Measurements from ENCODE around the gene CATSPERZ. TPM values are rescaled to one million over a fixed set of nuclear protein-coding genes. Genes with fewer than 3 reads are reported as not detected.

The CATSPERZ gene
- total and polyA plus RNA-seq, 2 experiments from 2014 or later, result 0.46 TPM; not detected in 1

GRCh38 chr11:64251753-64252002, 48.5 kb upstream of the CATSPERZ start:
- H4K20me1 ChIP-seq (ENCODE audit: insufficient read depth, poor library complexity, severe bottlenecking), result peaks cover 5% of the 10 kb centered on the region
- DNase-seq (ENCODE audit: low spot score), result no peak
- TF ChIP-seq, protein P1, sequence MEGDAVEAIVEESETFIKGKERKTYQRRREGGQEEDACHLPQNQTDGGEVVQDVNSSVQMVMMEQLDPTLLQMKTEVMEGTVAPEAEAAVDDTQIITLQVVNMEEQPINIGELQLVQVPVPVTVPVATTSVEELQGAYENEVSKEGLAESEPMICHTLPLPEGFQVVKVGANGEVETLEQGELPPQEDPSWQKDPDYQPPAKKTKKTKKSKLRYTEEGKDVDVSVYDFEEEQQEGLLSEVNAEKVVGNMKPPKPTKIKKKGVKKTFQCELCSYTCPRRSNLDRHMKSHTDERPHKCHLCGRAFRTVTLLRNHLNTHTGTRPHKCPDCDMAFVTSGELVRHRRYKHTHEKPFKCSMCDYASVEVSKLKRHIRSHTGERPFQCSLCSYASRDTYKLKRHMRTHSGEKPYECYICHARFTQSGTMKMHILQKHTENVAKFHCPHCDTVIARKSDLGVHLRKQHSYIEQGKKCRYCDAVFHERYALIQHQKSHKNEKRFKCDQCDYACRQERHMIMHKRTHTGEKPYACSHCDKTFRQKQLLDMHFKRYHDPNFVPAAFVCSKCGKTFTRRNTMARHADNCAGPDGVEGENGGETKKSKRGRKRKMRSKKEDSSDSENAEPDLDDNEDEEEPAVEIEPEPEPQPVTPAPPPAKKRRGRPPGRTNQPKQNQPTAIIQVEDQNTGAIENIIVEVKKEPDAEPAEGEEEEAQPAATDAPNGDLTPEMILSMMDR (IDR thresholded peaks at IDR 0.05; ENCODE audit: poor library complexity), result no peak
- no peak for TF ChIP-seq EZH2 (IDR thresholded peaks at IDR 0.05; ENCODE audit: borderline replicate concordance)
- no peak for TF ChIP-seq EZH2phosphoT487 (IDR thresholded peaks at IDR 0.05; ENCODE audit: low read depth, severe bottlenecking, unreplicated experiment)
- peaks cover 21% of the 10 kb centered on the region for H3K4me1 ChIP-seq (ENCODE audit: insufficient read depth)
- 1% methylated on average over 17 of the region's 18 CpGs for WGBS (ENCODE audit: low lambda C conversion rate, missing lambda C conversion rate)
- H3K27me3 ChIP-seq, result no peaks in the 10 kb centered on the region
- H3K9me2 ChIP-seq (replicated peaks; ENCODE audit: insufficient read depth), result no peaks in the 10 kb centered on the region
- peak overlapping the region; percentile 74 for H2AFZ ChIP-seq
- H3K36me3 ChIP-seq (replicated peaks; ENCODE audit: insufficient read depth, low read depth), result no peaks in the 10 kb centered on the region
- H3K4me2 ChIP-seq, result peak overlapping the region; percentile 99
- peaks cover 16% of the 10 kb centered on the region for H3K79me2 ChIP-seq
- H3K9me3 ChIP-seq (ENCODE audit: low read depth), result no peaks in the 10 kb centered on the region
- H3K27ac ChIP-seq, result peak overlapping the region; percentile 69
- H3K4me3 ChIP-seq, result peak overlapping the region; percentile 82

GRCh38 chr11:64252003-64252872, 47.9 kb upstream of the CATSPERZ start:
- DNase-seq (ENCODE audit: low spot score), result peak; percentile 75
- 10% methylated on average over 17 of the region's 23 CpGs for WGBS (ENCODE audit: low lambda C conversion rate, missing lambda C conversion rate)
- peak overlapping the region; percentile 74 for H2AFZ ChIP-seq

GRCh38 chr11:64253043-64253442, 47.1 kb upstream of the CATSPERZ start:
- Histone ChIP-seq H4K20me1 (ENCODE audit: insufficient read depth, poor library complexity, severe bottlenecking) (peaks cover 5% of the 10 kb centered on the region), H3K4me1 (ENCODE audit: insufficient read depth) (peaks cover 16% of the 10 kb centered on the region), H3K27me3 (no peaks in the 10 kb centered on the region), H3K27ac (no peak overlapping the region), H3K4me2 (peak overlapping the region; percentile 99), H2AFZ (no peak overlapping the region), H3K9me3 (ENCODE audit: low read depth) (no peaks in the 10 kb centered on the region), H3K9me2 (replicated peaks; ENCODE audit: insufficient read depth) (no peaks in the 10 kb centered on the region), H3K4me3 (no peak overlapping the region), H3K79me2 (peaks cover 16% of the 10 kb centered on the region), H3K36me3 (replicated peaks; ENCODE audit: insufficient read depth, low read depth) (no peaks in the 10 kb centered on the region)
- TF ChIP-seq EZH2 (IDR thresholded peaks at IDR 0.05; ENCODE audit: borderline replicate concordance), result no peak
- no peak for TF ChIP-seq EZH2phosphoT487 (IDR thresholded peaks at IDR 0.05; ENCODE audit: low read depth, severe bottlenecking, unreplicated experiment)
- TF ChIP-seq, protein P1 (IDR thresholded peaks at IDR 0.05; ENCODE audit: poor library complexity), result no peak
- DNase-seq (ENCODE audit: low spot score), result no peak
- WGBS (ENCODE audit: low lambda C conversion rate, missing lambda C conversion rate), result 80% methylated on average over 8 of the region's 8 CpGs

More at GRCh38 chr11:64252003-64252872, 47.9 kb upstream of the CATSPERZ start:
- Histone ChIP-seq H3K9me2 (replicated peaks; ENCODE audit: insufficient read depth) (no peaks in the 10 kb centered on the region), H3K36me3 (replicated peaks; ENCODE audit: insufficient read depth, low read depth) (no peaks in the 10 kb centered on the region), H3K4me3 (peak overlapping the region; percentile 82), H3K27ac (peak overlapping the region; percentile 69), H3K27me3 (no peaks in the 10 kb centered on the region), H3K79me2 (peaks cover 16% of the 10 kb centered on the region), H3K4me2 (peak overlapping the region; percentile 99), H3K9me3 (ENCODE audit: low read depth) (no peaks in the 10 kb centered on the region), H3K4me1 (ENCODE audit: insufficient read depth) (peaks cover 21% of the 10 kb centered on the region), H4K20me1 (ENCODE audit: insufficient read depth, poor library complexity, severe bottlenecking) (peaks cover 5% of the 10 kb centered on the region)
- no peak for TF ChIP-seq EZH2phosphoT487 (IDR thresholded peaks at IDR 0.05; ENCODE audit: low read depth, severe bottlenecking, unreplicated experiment)
- TF ChIP-seq, protein P1 (IDR thresholded peaks at IDR 0.05; ENCODE audit: poor library complexity), result peak; percentile 34

Measured in hepatocyte (in vitro differentiated cells).